Body of pancreas (tissue), 4 donors: ENCODE data around the gene LNX1.

ENCODE experiments used
- POLR2A ChIP-seq, 3 donors: fragments of 450-650 bp; IDR thresholded peaks; one replicate each; pipeline ENCODE4 v1.6.1; 2016; ENCODE audit warnings: antibody characterized with exemption in 3 of 3, mild to moderate bottlenecking in 2 of 3
- TF ChIP-seq, protein P1 (sequence below), 7 experiments: fragments of 450-650 bp in 4 of 7; fragments of 200-600 bp in 3 of 7; sonication (generic) in 3 of 7; IDR thresholded peaks; one replicate each; pipeline ENCODE4 v1.5.1; 2016 to 2019; ENCODE audit warnings: antibody characterized with exemption in 7 of 7

DNA sequence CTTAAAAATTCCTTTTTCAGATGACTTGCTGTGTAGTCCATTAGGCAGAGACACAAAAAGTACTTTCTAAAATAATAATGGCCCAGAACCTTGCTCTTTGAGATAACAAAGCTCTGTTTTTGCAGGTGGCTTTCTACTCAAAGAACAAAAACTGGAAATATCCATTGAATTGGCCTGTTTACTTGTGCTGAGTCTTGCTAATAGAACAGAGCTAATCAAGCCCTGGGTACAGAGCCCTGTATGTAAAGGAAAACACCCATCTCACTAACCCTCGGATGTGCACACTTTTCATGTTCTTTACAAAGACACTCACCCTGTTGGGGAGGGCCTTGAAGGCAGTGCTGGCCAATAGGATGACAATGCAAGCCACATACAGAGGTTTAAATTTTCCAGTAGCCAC, 27.0 kb upstream of the LNX1 start:
- TF ChIP-seq, protein P1, sequence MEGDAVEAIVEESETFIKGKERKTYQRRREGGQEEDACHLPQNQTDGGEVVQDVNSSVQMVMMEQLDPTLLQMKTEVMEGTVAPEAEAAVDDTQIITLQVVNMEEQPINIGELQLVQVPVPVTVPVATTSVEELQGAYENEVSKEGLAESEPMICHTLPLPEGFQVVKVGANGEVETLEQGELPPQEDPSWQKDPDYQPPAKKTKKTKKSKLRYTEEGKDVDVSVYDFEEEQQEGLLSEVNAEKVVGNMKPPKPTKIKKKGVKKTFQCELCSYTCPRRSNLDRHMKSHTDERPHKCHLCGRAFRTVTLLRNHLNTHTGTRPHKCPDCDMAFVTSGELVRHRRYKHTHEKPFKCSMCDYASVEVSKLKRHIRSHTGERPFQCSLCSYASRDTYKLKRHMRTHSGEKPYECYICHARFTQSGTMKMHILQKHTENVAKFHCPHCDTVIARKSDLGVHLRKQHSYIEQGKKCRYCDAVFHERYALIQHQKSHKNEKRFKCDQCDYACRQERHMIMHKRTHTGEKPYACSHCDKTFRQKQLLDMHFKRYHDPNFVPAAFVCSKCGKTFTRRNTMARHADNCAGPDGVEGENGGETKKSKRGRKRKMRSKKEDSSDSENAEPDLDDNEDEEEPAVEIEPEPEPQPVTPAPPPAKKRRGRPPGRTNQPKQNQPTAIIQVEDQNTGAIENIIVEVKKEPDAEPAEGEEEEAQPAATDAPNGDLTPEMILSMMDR (IDR thresholded peaks at IDR 0.05): no peak
- no peak for TF ChIP-seq POLR2A (IDR thresholded peaks at IDR 0.05)
